GM23338 (cell line): ENCODE data around the gene NPHP1. TPM values are rescaled to one million over a fixed set of nuclear protein-coding genes. Genes with fewer than 3 reads are reported as not detected.

Experiments used
- ATAC-seq: fragments of 200-7000 bp; cut with Tn5 transposase; 3 replicates; pipeline ENCODE4 v1.9.1; 2020
- DNase-seq: peaks from one replicate; pipeline ENCODE4 v3.0.0-alpha.2; 2015; ENCODE audit warnings: low spot score
- H2AFZ ChIP-seq: fragments of 200-600 bp; sonication (generic); 2 replicates; pipeline ENCODE4 v1.8.0; 2016; ENCODE audit warnings: antibody characterized with exemption, mild to moderate bottlenecking, moderate library complexity
- H3F3A ChIP-seq: fragments of 200-600 bp; sonication (generic); replicated peaks from 2 replicates; pipeline ENCODE4 v1.8.0; 2017; ENCODE audit warnings: antibody characterized with exemption, mixed run types, low read depth
- H3K27ac ChIP-seq: fragments of 200-600 bp; sonication (generic); 2 replicates; pipeline ENCODE4 v1.6.1; 2016; ENCODE audit warnings: low read depth
- H3K27me3 ChIP-seq: fragments of 200-600 bp; sonication (generic); 2 replicates; pipeline ENCODE4 v1.8.0; 2016; ENCODE audit warnings: mild to moderate bottlenecking, mixed run types, moderate library complexity; ENCODE audit not compliant: insufficient read depth
- H3K36me3 ChIP-seq: fragments of 200-600 bp; sonication (generic); 2 replicates; pipeline ENCODE4 v1.8.0; 2016; ENCODE audit warnings: mild to moderate bottlenecking; ENCODE audit not compliant: insufficient read depth
- H3K4me1 ChIP-seq: fragments of 200-600 bp; sonication (generic); 2 replicates; pipeline ENCODE4 v1.8.0; 2016; ENCODE audit warnings: mild to moderate bottlenecking, moderate library complexity; ENCODE audit not compliant: insufficient read depth
- H3K4me2 ChIP-seq: fragments of 200-600 bp; sonication (generic); 2 replicates; pipeline ENCODE4 v1.7.1; 2017; ENCODE audit warnings: mixed run types
- H3K4me3 ChIP-seq: fragments of 200-600 bp; sonication (generic); 2 replicates; pipeline ENCODE4 v1.6.1; 2016; ENCODE audit warnings: mixed run types
- H3K79me2 ChIP-seq: fragments of 200-600 bp; sonication (generic); replicated peaks from 2 replicates; pipeline ENCODE4 v1.8.0; 2017; ENCODE audit warnings: mild to moderate bottlenecking; ENCODE audit not compliant: insufficient read depth
- H3K9me2 ChIP-seq: fragments of 200-600 bp; sonication (generic); 2 replicates; pipeline ENCODE4 v1.8.0; 2017; ENCODE audit not compliant: insufficient read depth
- H4K20me1 ChIP-seq: fragments of 200-600 bp; sonication (generic); replicated peaks from 2 replicates; pipeline ENCODE4 v1.8.0; 2017; ENCODE audit warnings: mild to moderate bottlenecking; ENCODE audit not compliant: insufficient read depth
- H3K27ac Mint-ChIP-seq: 2 replicates; pipeline ENCODE4 v1.8.0; 2020; ENCODE audit warnings: inconsistent platforms, mild to moderate bottlenecking, moderate library complexity, mixed read lengths
- H3K27me3 Mint-ChIP-seq: 3 replicates; pipeline ENCODE4 v1.8.0; 2022; ENCODE audit warnings: low read depth, mild to moderate bottlenecking, moderate library complexity, mixed read lengths, inconsistent platforms; ENCODE audit not compliant: insufficient read depth, poor library complexity
- H3K36me3 Mint-ChIP-seq: 3 replicates; pipeline ENCODE4 v1.8.0; 2021; ENCODE audit warnings: low read depth, mild to moderate bottlenecking, inconsistent platforms, moderate library complexity, mixed read lengths
- H3K4me1 Mint-ChIP-seq: 3 replicates; pipeline ENCODE4 v1.8.0; 2020; ENCODE audit warnings: mild to moderate bottlenecking, inconsistent platforms, mixed read lengths
- H3K4me3 Mint-ChIP-seq: 3 replicates; pipeline ENCODE4 v1.8.0; 2021; ENCODE audit warnings: moderate library complexity, mild to moderate bottlenecking, inconsistent platforms, mixed read lengths
- H3K9me3 Mint-ChIP-seq: 3 replicates; pipeline ENCODE4 v1.8.0; 2020; ENCODE audit warnings: moderate library complexity, mild to moderate bottlenecking, inconsistent platforms, mixed read lengths
- CREB1 ChIP-seq: fragments of 250-450 bp; sonication (Bioruptor Pico); IDR thresholded peaks from 2 replicates; pipeline ENCODE4 v1.5.0; 2020; ENCODE audit warnings: low read depth, mild to moderate bottlenecking, moderate library complexity
- EZH2 ChIP-seq: fragments of 200-600 bp; sonication (generic); IDR thresholded peaks from one replicate; pipeline ENCODE4 v1.8.0; 2017; ENCODE audit warnings: antibody characterized with exemption, mild to moderate bottlenecking, low read depth; ENCODE audit not compliant: unreplicated experiment
- EZH2phosphoT487 ChIP-seq: fragments of 200-600 bp; sonication (generic); IDR thresholded peaks from one replicate; pipeline ENCODE4 v1.8.1; 2018; ENCODE audit warnings: antibody characterized with exemption; ENCODE audit not compliant: unreplicated experiment
- JUNB ChIP-seq: IDR thresholded peaks from one replicate; pipeline ENCODE4 v1.6.1; 2016; ENCODE audit warnings: antibody characterized with exemption; ENCODE audit not compliant: unreplicated experiment
- NANOG ChIP-seq: IDR thresholded peaks from 2 replicates; pipeline ENCODE4 v1.6.1; 2016; ENCODE audit warnings: antibody characterized with exemption, borderline replicate concordance
- POLR2AphosphoS5 ChIP-seq: IDR thresholded peaks from 2 replicates; pipeline ENCODE4 v1.6.1; 2016; ENCODE audit warnings: antibody characterized with exemption, low read depth
- STAT1 ChIP-seq: IDR thresholded peaks from one replicate; pipeline ENCODE4 v1.6.1; 2016; ENCODE audit warnings: antibody characterized with exemption; ENCODE audit not compliant: unreplicated experiment
- ZNF114 ChIP-seq: fragments of 250-450 bp; sonication (Bioruptor Pico); IDR thresholded peaks from 2 replicates; pipeline ENCODE4 v1.5.0; 2020; ENCODE audit warnings: mild to moderate bottlenecking, moderate library complexity
- ZNF331 ChIP-seq: fragments of 250-450 bp; sonication (Bioruptor Pico); IDR thresholded peaks from 2 replicates; pipeline ENCODE4 v1.5.0; 2020; ENCODE audit warnings: low read depth, mild to moderate bottlenecking, moderate library complexity
- polyA plus RNA-seq: library from polyadenylated mRNA; unstranded; fragments of >200 nt; fragmentation: Nextera tagmentation; extraction: Ambion mirVana; gene quantifications from 2 replicates; pipeline ENCODE4 v1.2.1, GENCODE V29; 2016
- total RNA-seq: library from RNA; depleted of rRNA; stranded (reverse); fragments of >200 nt; shearing (Covaris generic); gene quantifications from 2 replicates; pipeline ENCODE4 v1.2.3, GENCODE V29; 2014
- TF ChIP-seq, protein P1 (sequence below): IDR thresholded peaks from one replicate; pipeline ENCODE4 v1.6.1; 2018; ENCODE audit warnings: antibody characterized with exemption; ENCODE audit not compliant: unreplicated experiment
- TF ChIP-seq, protein P2 (sequence below), 2 experiments: fragments of 200-600 bp in 1 of 2; sonication (generic) in 1 of 2; conservative IDR thresholded peaks; 2 replicates each; pipeline versions ENCODE4 v1.5.1 to v1.6.1; 2016 to 2017; ENCODE audit warnings: antibody characterized with exemption in 2 of 2, low read depth in 2 of 2, mild to moderate bottlenecking in 2 of 2, moderate library complexity in 1 of 2
- TF ChIP-seq, protein P3 (sequence below): IDR thresholded peaks from 2 replicates; pipeline ENCODE4 v1.6.1; 2016; ENCODE audit warnings: antibody characterized with exemption
- TF ChIP-seq, protein P4 (sequence below): fragments of 250-450 bp; sonication (Bioruptor Pico); IDR thresholded peaks from 2 replicates; pipeline ENCODE4 v1.5.0; 2020; ENCODE audit warnings: mild to moderate bottlenecking, moderate library complexity

NPHP1 gene
- total and polyA plus RNA-seq, 2 experiments from 2014 or later = 4.6 to 10.0 TPM

- Histone ChIP-seq H3F3A (no peaks in the 10 kb centered on the region), H3K27me3 (no peaks in the 10 kb centered on the region), H3K4me2 (no peak overlapping the region), H3K9me2 (no peaks in the 10 kb centered on the region), H3K79me2 (no peaks in the 10 kb centered on the region), H4K20me1 (no peaks in the 10 kb centered on the region), H3K36me3 (no peaks in the 10 kb centered on the region), H3K4me3 (no peak overlapping the region), H3K4me1 (no peaks in the 10 kb centered on the region), H2AFZ (no peak overlapping the region), H3K27ac (no peak overlapping the region)
- H3K4me3 Mint-ChIP-seq = no peak overlapping the region
- TF ChIP-seq, protein P1, sequence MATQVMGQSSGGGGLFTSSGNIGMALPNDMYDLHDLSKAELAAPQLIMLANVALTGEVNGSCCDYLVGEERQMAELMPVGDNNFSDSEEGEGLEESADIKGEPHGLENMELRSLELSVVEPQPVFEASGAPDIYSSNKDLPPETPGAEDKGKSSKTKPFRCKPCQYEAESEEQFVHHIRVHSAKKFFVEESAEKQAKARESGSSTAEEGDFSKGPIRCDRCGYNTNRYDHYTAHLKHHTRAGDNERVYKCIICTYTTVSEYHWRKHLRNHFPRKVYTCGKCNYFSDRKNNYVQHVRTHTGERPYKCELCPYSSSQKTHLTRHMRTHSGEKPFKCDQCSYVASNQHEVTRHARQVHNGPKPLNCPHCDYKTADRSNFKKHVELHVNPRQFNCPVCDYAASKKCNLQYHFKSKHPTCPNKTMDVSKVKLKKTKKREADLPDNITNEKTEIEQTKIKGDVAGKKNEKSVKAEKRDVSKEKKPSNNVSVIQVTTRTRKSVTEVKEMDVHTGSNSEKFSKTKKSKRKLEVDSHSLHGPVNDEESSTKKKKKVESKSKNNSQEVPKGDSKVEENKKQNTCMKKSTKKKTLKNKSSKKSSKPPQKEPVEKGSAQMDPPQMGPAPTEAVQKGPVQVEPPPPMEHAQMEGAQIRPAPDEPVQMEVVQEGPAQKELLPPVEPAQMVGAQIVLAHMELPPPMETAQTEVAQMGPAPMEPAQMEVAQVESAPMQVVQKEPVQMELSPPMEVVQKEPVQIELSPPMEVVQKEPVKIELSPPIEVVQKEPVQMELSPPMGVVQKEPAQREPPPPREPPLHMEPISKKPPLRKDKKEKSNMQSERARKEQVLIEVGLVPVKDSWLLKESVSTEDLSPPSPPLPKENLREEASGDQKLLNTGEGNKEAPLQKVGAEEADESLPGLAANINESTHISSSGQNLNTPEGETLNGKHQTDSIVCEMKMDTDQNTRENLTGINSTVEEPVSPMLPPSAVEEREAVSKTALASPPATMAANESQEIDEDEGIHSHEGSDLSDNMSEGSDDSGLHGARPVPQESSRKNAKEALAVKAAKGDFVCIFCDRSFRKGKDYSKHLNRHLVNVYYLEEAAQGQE = no peak
- TF ChIP-seq ZNF114 (no peak), EZH2phosphoT487 (no peak), POLR2AphosphoS5 (no peak), CREB1 (CRISPR knock-in tag) (no peak), EZH2 (no peak), STAT1 (no peak), NANOG (no peak), JUNB (no peak), ZNF331 (CRISPR knock-in tag) (no peak)
- TF ChIP-seq, protein P2, sequence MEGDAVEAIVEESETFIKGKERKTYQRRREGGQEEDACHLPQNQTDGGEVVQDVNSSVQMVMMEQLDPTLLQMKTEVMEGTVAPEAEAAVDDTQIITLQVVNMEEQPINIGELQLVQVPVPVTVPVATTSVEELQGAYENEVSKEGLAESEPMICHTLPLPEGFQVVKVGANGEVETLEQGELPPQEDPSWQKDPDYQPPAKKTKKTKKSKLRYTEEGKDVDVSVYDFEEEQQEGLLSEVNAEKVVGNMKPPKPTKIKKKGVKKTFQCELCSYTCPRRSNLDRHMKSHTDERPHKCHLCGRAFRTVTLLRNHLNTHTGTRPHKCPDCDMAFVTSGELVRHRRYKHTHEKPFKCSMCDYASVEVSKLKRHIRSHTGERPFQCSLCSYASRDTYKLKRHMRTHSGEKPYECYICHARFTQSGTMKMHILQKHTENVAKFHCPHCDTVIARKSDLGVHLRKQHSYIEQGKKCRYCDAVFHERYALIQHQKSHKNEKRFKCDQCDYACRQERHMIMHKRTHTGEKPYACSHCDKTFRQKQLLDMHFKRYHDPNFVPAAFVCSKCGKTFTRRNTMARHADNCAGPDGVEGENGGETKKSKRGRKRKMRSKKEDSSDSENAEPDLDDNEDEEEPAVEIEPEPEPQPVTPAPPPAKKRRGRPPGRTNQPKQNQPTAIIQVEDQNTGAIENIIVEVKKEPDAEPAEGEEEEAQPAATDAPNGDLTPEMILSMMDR (conservative IDR thresholded peaks at IDR 0.05; ENCODE audit: low read depth in 2 of 2) = no peak
- TF ChIP-seq, protein P3, sequence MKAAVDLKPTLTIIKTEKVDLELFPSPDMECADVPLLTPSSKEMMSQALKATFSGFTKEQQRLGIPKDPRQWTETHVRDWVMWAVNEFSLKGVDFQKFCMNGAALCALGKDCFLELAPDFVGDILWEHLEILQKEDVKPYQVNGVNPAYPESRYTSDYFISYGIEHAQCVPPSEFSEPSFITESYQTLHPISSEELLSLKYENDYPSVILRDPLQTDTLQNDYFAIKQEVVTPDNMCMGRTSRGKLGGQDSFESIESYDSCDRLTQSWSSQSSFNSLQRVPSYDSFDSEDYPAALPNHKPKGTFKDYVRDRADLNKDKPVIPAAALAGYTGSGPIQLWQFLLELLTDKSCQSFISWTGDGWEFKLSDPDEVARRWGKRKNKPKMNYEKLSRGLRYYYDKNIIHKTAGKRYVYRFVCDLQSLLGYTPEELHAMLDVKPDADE = no peak
- TF ChIP-seq, protein P4, sequence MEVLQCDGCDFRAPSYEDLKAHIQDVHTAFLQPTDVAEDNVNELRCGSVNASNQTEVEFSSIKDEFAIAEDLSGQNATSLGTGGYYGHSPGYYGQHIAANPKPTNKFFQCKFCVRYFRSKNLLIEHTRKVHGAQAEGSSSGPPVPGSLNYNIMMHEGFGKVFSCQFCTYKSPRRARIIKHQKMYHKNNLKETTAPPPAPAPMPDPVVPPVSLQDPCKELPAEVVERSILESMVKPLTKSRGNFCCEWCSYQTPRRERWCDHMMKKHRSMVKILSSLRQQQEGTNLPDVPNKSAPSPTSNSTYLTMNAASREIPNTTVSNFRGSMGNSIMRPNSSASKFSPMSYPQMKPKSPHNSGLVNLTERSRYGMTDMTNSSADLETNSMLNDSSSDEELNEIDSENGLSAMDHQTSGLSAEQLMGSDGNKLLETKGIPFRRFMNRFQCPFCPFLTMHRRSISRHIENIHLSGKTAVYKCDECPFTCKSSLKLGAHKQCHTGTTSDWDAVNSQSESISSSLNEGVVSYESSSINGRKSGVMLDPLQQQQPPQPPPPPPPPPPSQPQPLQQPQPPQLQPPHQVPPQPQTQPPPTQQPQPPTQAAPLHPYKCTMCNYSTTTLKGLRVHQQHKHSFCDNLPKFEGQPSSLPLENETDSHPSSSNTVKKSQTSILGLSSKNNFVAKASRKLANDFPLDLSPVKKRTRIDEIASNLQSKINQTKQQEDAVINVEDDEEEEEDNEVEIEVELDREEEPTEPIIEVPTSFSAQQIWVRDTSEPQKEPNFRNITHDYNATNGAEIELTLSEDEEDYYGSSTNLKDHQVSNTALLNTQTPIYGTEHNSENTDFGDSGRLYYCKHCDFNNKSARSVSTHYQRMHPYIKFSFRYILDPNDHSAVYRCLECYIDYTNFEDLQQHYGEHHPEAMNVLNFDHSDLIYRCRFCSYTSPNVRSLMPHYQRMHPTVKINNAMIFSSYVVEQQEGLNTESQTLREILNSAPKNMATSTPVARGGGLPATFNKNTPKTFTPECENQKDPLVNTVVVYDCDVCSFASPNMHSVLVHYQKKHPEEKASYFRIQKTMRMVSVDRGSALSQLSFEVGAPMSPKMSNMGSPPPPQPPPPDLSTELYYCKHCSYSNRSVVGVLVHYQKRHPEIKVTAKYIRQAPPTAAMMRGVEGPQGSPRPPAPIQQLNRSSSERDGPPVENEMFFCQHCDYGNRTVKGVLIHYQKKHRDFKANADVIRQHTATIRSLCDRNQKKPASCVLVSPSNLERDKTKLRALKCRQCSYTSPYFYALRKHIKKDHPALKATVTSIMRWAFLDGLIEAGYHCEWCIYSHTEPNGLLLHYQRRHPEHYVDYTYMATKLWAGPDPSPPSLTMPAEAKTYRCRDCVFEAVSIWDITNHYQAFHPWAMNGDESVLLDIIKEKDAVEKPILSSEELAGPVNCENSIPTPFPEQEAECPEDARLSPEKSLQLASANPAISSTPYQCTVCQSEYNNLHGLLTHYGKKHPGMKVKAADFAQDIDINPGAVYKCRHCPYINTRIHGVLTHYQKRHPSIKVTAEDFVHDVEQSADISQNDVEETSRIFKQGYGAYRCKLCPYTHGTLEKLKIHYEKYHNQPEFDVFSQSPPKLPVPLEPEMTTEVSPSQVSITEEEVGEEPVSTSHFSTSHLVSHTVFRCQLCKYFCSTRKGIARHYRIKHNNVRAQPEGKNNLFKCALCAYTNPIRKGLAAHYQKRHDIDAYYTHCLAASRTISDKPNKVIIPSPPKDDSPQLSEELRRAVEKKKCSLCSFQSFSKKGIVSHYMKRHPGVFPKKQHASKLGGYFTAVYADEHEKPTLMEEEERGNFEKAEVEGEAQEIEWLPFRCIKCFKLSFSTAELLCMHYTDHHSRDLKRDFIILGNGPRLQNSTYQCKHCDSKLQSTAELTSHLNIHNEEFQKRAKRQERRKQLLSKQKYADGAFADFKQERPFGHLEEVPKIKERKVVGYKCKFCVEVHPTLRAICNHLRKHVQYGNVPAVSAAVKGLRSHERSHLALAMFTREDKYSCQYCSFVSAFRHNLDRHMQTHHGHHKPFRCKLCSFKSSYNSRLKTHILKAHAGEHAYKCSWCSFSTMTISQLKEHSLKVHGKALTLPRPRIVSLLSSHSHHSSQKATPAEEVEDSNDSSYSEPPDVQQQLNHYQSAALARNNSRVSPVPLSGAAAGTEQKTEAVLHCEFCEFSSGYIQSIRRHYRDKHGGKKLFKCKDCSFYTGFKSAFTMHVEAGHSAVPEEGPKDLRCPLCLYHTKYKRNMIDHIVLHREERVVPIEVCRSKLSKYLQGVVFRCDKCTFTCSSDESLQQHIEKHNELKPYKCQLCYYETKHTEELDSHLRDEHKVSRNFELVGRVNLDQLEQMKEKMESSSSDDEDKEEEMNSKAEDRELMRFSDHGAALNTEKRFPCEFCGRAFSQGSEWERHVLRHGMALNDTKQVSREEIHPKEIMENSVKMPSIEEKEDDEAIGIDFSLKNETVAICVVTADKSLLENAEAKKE (CRISPR knock-in tag) = no peak
- no peaks in the 10 kb centered on the region for H3K4me1 Mint-ChIP-seq
- H3K27ac Mint-ChIP-seq = no peak overlapping the region
- H3K27me3 Mint-ChIP-seq = no peaks in the 10 kb centered on the region
- no peak for DNase-seq
- peaks cover 3% of the 10 kb centered on the region for H3K36me3 Mint-ChIP-seq
- no peak for ATAC-seq
- H3K9me3 Mint-ChIP-seq = peaks cover 10% of the 10 kb centered on the region
These were observed 57.9 kb downstream of the NPHP1 start for GRCh38 chr2:110146945-110147332.
